ENCODE results near the gene CDH22.

Gene CDH22

DNA sequence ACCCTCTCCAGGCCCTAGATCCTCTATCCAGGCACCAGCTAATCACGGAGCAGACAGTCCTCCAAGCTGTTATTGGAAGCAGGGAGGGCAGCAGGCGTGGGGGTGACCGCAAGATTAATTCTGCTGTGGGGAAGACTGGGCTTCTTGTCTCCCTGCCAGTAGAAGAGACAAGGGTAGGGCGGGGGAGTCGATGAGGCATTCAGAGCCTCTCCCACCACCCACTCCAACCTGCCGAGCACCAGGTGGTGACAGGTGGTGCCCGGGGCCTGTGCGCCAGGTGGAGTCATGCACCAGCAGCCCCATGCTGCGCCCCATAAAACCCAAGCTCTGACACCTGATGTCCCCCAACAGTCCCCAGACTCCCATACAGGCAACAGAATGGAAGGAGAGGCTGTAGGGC is 89.6 kb downstream of the CDH22 start:
- no peak overlapping the region for H3K4me3 ChIP-seq (ENCODE audit: control insufficient read depth, low read depth, low read length)
- TF ChIP-seq, protein P1, sequence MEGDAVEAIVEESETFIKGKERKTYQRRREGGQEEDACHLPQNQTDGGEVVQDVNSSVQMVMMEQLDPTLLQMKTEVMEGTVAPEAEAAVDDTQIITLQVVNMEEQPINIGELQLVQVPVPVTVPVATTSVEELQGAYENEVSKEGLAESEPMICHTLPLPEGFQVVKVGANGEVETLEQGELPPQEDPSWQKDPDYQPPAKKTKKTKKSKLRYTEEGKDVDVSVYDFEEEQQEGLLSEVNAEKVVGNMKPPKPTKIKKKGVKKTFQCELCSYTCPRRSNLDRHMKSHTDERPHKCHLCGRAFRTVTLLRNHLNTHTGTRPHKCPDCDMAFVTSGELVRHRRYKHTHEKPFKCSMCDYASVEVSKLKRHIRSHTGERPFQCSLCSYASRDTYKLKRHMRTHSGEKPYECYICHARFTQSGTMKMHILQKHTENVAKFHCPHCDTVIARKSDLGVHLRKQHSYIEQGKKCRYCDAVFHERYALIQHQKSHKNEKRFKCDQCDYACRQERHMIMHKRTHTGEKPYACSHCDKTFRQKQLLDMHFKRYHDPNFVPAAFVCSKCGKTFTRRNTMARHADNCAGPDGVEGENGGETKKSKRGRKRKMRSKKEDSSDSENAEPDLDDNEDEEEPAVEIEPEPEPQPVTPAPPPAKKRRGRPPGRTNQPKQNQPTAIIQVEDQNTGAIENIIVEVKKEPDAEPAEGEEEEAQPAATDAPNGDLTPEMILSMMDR (IDR thresholded peaks at IDR 0.05; ENCODE audit: control insufficient read depth, insufficient read depth, low read depth, low read length, missing control alignments): no peak
- DNase-seq (ENCODE audit: low read depth): no peak

DNA sequence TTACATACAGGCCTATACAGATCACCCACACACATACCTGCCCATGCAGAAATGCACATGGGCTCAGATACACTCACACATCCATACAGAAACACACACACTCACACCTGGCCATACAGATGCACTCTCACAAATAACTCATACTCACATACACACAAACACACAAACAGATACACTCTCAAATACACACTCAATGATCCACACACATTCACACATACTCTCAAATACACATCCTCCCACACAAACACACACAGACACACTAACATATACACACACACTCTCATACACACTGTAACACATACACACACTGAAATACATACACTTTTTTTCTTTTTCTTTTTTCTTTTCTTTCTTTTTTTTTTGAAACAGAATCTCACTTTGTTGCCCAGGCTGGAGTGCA is 90.7 kb downstream of the CDH22 start:
- DNase-seq (ENCODE audit: low read depth): no peak
- TF ChIP-seq, protein P1 (IDR thresholded peaks at IDR 0.05; ENCODE audit: control insufficient read depth, insufficient read depth, low read depth, low read length, missing control alignments): no peak
- H3K4me3 ChIP-seq (ENCODE audit: control insufficient read depth, low read depth, low read length): no peak overlapping the region

- no peak for DNase-seq (ENCODE audit: low read depth)
- TF ChIP-seq, protein P1 (IDR thresholded peaks at IDR 0.05; ENCODE audit: control insufficient read depth, insufficient read depth, low read depth, low read length, missing control alignments): no peak
- no peak overlapping the region for H3K4me3 ChIP-seq (ENCODE audit: control insufficient read depth, low read depth, low read length)
Observed at GRCh38 chr20:46216770-46217464, 91.4 kb downstream of the CDH22 start.

GRCh38 chr20:46215913-46216707 is 92.2 kb downstream of the CDH22 start:
- TF ChIP-seq, protein P1 (IDR thresholded peaks at IDR 0.05; ENCODE audit: control insufficient read depth, insufficient read depth, low read depth, low read length, missing control alignments): no peak
- H3K4me3 ChIP-seq (ENCODE audit: control insufficient read depth, low read depth, low read length): no peak overlapping the region

DNA sequence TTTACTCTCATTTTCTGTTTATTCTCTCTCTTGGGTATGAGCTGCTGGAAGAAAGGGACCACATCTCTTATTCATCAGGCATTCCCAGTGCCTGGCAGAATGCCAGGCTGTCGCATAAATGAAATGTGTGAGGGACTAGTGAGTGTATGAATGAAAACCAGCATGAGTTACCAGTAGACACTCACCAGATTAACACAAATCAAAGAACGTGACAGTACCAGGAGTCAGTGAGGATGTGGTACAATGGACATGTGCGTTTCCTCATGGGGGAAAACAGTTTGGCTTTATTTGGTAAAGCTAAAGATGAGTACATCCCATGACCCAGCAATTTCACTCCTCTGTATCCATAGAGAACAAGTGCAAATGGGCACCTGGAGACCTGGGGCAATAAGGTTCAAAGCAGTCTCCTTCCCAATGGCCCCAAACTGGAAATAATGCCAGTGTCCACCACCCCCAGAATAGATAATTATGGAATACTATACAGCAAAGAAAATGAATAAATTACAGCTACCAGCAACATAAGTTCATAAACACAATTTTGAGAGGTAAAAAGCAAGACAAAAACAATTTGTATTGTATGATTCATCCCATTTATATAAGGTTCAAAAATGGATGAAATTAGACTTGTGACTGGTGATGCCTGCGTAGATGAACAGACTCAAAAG is 93.3 kb downstream of the CDH22 start:
- DNase-seq (ENCODE audit: low read depth): no peak
- no peak overlapping the region for H3K4me3 ChIP-seq (ENCODE audit: control insufficient read depth, low read depth, low read length)
- TF ChIP-seq, protein P1 (IDR thresholded peaks at IDR 0.05; ENCODE audit: control insufficient read depth, insufficient read depth, low read depth, low read length, missing control alignments): no peak

More at GRCh38 chr20:46215913-46216707, 92.2 kb downstream of the CDH22 start:
- no peak for DNase-seq (ENCODE audit: low read depth)

- H3K4me3 ChIP-seq (ENCODE audit: control insufficient read depth, low read depth, low read length): no peak overlapping the region
- TF ChIP-seq, protein P1 (IDR thresholded peaks at IDR 0.05; ENCODE audit: control insufficient read depth, insufficient read depth, low read depth, low read length, missing control alignments): no peak
- no peak for DNase-seq (ENCODE audit: low read depth)
Observed at GRCh38 chr20:46213946-46214823, 94.1 kb downstream of the CDH22 start.
